ENCODE measurements around the gene XPC. TPM values are rescaled to one million over a fixed set of nuclear protein-coding genes. Genes with fewer than 3 reads are reported as not detected.

XPC gene
- total RNA-seq, 3 donors from 2014 or later (not counting 1 experiment from before 2014, with no cell fraction given): 45.5 to 62.1 (median 50.0) TPM

DNA sequence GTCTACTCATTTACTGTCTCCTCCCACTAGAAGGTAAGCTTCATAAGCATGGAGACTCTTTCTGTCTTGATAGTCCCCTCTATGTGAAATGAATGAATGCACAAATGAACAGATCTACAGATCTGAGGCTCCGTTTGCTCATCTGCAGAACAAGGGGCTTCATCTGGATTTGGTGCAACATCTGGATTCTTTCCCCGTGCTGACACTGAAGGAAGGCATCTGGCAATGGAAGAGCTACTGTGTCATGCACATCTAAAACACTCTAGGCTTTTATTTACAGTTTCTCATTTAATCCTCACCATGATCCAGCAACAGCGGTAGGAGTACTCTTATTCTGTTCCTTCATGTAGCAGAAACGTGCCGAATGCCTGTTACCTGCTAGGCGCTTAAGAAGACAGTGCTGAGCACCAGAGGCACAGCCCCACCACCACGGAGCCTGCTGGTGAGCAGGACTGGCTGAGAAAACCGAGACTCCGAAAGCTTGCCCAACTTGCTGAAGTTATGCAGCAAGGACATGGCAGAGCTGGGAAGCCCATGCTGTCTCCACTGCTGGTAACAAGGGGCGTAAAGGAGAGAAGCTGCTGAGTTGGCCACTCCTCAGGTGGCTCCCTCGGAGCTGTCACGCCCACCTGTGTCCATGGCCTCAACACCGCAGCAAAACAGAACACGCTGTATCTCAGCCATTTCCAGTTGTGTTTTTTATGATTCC lies 31.3 kb upstream of the XPC start:
- no peak for DNase-seq
- no peak overlapping the region for H3K4me3 ChIP-seq (ENCODE audit: low read length)
- ATAC-seq: no peak
- no peaks in the 10 kb centered on the region for H3K36me3 ChIP-seq (ENCODE audit: control insufficient read depth, insufficient read depth, low read length)
- Mint-ChIP-seq H3K36me3 (no peaks in the 10 kb centered on the region), H3K4me3 (no peak overlapping the region), H3K9me3 (no peaks in the 10 kb centered on the region), H3K4me1 (no peaks in the 10 kb centered on the region), H3K27ac (no peak overlapping the region), H3K27me3 (ENCODE audit: low read depth in 2 of 2) (peaks cover 0 to 3% of the 10 kb centered on the region in 2 donors)
- H3K27ac ChIP-seq (ENCODE audit: low read length): no peak overlapping the region
- H3K4me1 ChIP-seq (ENCODE audit: control insufficient read depth, insufficient read depth, low read length): no peaks in the 10 kb centered on the region
- WGBS (ENCODE audit: insufficient coverage): 91% methylated on average over 14 of the region's 14 CpGs
- TF ChIP-seq, protein P1, sequence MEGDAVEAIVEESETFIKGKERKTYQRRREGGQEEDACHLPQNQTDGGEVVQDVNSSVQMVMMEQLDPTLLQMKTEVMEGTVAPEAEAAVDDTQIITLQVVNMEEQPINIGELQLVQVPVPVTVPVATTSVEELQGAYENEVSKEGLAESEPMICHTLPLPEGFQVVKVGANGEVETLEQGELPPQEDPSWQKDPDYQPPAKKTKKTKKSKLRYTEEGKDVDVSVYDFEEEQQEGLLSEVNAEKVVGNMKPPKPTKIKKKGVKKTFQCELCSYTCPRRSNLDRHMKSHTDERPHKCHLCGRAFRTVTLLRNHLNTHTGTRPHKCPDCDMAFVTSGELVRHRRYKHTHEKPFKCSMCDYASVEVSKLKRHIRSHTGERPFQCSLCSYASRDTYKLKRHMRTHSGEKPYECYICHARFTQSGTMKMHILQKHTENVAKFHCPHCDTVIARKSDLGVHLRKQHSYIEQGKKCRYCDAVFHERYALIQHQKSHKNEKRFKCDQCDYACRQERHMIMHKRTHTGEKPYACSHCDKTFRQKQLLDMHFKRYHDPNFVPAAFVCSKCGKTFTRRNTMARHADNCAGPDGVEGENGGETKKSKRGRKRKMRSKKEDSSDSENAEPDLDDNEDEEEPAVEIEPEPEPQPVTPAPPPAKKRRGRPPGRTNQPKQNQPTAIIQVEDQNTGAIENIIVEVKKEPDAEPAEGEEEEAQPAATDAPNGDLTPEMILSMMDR (IDR thresholded peaks at IDR 0.05): no peak
- H3K9me3 ChIP-seq (ENCODE audit: control insufficient read depth, insufficient read depth, low read length): no peaks in the 10 kb centered on the region
- no peaks in the 10 kb centered on the region for H3K27me3 ChIP-seq (ENCODE audit: control insufficient read depth, insufficient read depth, low read length)
- intact Hi-C loops (cut with micrococcal nuclease): no loop called here

DNA sequence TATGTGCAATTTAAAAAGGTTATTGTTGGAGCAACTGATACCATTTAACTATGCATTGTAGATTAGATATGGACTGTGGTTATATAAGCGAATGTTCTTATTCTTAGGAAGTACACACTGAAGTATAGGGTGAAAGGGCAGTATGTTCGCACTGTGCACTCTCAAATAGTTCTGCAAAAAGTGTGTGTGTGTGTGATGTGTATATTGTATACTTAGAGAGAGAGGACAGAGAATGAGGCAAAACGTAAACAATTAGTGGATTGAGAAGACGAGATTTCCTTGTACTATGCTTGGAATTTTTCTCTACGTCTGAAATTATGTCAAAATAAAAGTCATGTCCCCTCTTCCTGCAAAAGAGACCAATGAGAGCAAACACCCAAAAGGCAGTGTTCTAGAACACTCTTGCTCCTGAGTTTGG lies 30.6 kb upstream of the XPC start:
- no peak overlapping the region for H3K4me3 Mint-ChIP-seq
- intact Hi-C loops (cut with micrococcal nuclease): no loop called here
- Histone ChIP-seq H3K4me1 (ENCODE audit: control insufficient read depth, insufficient read depth, low read length) (no peaks in the 10 kb centered on the region), H3K27me3 (ENCODE audit: control insufficient read depth, insufficient read depth, low read length) (no peaks in the 10 kb centered on the region), H3K4me3 (ENCODE audit: low read length) (no peak overlapping the region), H3K9me3 (ENCODE audit: control insufficient read depth, insufficient read depth, low read length) (no peaks in the 10 kb centered on the region), H3K27ac (ENCODE audit: low read length) (no peak overlapping the region), H3K36me3 (ENCODE audit: control insufficient read depth, insufficient read depth, low read length) (no peaks in the 10 kb centered on the region)
- TF ChIP-seq, protein P1 (IDR thresholded peaks at IDR 0.05): no peak
- ATAC-seq: no peak
- DNase-seq: no peak
- H3K4me1 Mint-ChIP-seq: no peaks in the 10 kb centered on the region
- no peaks in the 10 kb centered on the region for H3K36me3 Mint-ChIP-seq
- H3K27me3 Mint-ChIP-seq (ENCODE audit: low read depth in 2 of 2): peaks cover 0 to 3% of the 10 kb centered on the region in 2 donors
- WGBS (ENCODE audit: insufficient coverage): 97% methylated on average over 5 of the region's 5 CpGs
- H3K27ac Mint-ChIP-seq: no peak overlapping the region
- H3K9me3 Mint-ChIP-seq: no peaks in the 10 kb centered on the region

DNA sequence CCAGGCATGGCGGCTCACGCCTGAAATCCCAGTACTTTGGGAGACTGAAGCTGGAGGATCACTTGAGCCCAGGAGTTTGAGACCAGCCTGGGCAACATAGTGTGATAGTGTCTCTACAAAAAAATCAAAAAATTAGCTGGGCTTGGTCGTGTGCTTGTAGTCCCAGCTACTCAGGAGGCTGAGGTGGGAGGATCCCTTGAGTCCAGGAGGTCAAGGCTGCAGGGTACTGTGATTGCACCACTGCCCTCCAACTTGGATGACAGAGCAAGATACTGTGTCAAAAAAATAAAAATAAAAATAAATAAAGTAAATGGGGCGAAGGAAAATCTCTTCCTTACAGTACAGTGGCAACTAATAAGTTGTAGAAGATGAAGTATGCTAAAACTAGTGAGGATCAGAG lies 29.8 kb upstream of the XPC start:
- Histone ChIP-seq H3K4me1 (ENCODE audit: control insufficient read depth, insufficient read depth, low read length) (no peaks in the 10 kb centered on the region), H3K27me3 (ENCODE audit: control insufficient read depth, insufficient read depth, low read length) (no peaks in the 10 kb centered on the region), H3K36me3 (ENCODE audit: control insufficient read depth, insufficient read depth, low read length) (no peaks in the 10 kb centered on the region), H3K9me3 (ENCODE audit: control insufficient read depth, insufficient read depth, low read length) (no peaks in the 10 kb centered on the region), H3K4me3 (ENCODE audit: low read length) (no peak overlapping the region), H3K27ac (ENCODE audit: low read length) (no peak overlapping the region)
- intact Hi-C loops (cut with micrococcal nuclease): no loop called here
- no peak for ATAC-seq
- TF ChIP-seq, protein P1 (IDR thresholded peaks at IDR 0.05): no peak
- no peak overlapping the region for H3K4me3 Mint-ChIP-seq
- no peaks in the 10 kb centered on the region for H3K36me3 Mint-ChIP-seq
- H3K9me3 Mint-ChIP-seq: no peaks in the 10 kb centered on the region
- no peak overlapping the region for H3K27ac Mint-ChIP-seq
- peaks cover 0 to 6% of the 10 kb centered on the region in 2 donors for H3K4me1 Mint-ChIP-seq
- H3K27me3 Mint-ChIP-seq (ENCODE audit: low read depth in 2 of 2): peaks cover 0 to 3% of the 10 kb centered on the region in 2 donors
- DNase-seq: no peak
- 87% methylated on average over 3 of the region's 4 CpGs for WGBS (ENCODE audit: insufficient coverage)

Data from natural killer cell (primary cell).